ENCODE data around the gene NFIA.

NFIA gene

GRCh38 chr1:61183471-61184039, 101.2 kb downstream of the NFIA start:
- no peak for DNase-seq (ENCODE audit: low read depth, low spot score)
- no peak overlapping the region for H3K9ac ChIP-seq (ENCODE audit: insufficient read length)
- peak overlapping the region; percentile 83 for H3K27ac ChIP-seq
- H3K4me3 ChIP-seq = no peak overlapping the region; the same call in 1 of the 2 replicates
- TF ChIP-seq FOXP2 (optimal IDR thresholded peaks at IDR 0.05; ENCODE audit: control extremely low read depth, extremely low read length, insufficient read depth) = no peak
- no peaks in the 10 kb centered on the region for H3K9me3 ChIP-seq (ENCODE audit: low read depth, low read length)
- no peaks in the 10 kb centered on the region for H3K36me3 ChIP-seq (ENCODE audit: insufficient read depth, low read length)

DNA sequence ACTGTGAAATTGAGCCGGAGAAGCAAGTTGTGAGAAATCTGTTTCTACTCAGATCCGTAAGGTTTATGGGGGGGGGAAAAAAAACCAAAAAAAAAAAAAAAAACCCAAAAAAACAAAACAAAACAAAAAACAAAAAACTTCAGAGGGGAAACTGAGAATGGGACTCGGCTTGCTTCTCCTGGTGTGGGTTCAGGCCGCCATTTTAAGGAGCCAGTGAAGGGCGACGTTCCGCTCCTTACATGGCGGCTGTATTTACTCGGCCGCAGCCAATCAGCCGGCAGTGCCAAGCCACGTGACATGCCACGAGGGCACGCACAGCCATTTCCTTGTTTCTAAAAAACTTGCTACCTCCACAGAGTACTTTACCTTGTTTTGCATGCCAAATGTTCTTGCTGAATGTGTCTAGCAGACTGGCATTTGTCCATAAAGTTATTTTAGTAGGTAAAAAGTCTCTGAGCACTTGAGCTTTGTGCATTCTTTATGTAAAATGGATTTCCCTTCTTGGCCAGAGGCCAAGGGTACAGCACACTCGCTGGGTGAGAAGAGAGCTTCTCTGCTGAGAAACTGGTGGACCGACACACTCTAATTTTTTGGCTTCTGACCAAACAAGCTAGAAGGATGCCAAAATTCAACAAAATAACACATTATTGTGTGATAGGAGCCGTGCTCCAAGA, 101.8 kb downstream of the NFIA start:
- Histone ChIP-seq H3K9me3 (ENCODE audit: low read depth, low read length) (no peaks in the 10 kb centered on the region), H3K36me3 (ENCODE audit: insufficient read depth, low read length) (no peaks in the 10 kb centered on the region), H3K9ac (ENCODE audit: insufficient read length) (peak overlapping the region; percentile 46), H3K4me3 (peak overlapping the region; percentile 70), H3K27ac (peak overlapping the region; percentile 83)
- DNase-seq (ENCODE audit: low read depth, low spot score) = peak; percentile 59
- TF ChIP-seq POLR2AphosphoS5 (IDR thresholded peaks at IDR 0.05; ENCODE audit: borderline replicate concordance, low read depth, low read length) (no peak), EZH2 (IDR thresholded peaks at IDR 0.05) (no peak), FOXP2 (optimal IDR thresholded peaks at IDR 0.05; ENCODE audit: control extremely low read depth, extremely low read length, insufficient read depth) (no peak)

GRCh38 chr1:61184714-61185106, 102.3 kb downstream of the NFIA start:
- Histone ChIP-seq H3K9me3 (ENCODE audit: low read depth, low read length) (no peaks in the 10 kb centered on the region), H3K9ac (ENCODE audit: insufficient read length) (peak overlapping the region; percentile 46), H3K36me3 (ENCODE audit: insufficient read depth, low read length) (no peaks in the 10 kb centered on the region), H3K27ac (peak overlapping the region; percentile 83), H3K4me3 (peak overlapping the region; percentile 70)
- TF ChIP-seq POLR2AphosphoS5 (IDR thresholded peaks at IDR 0.05; ENCODE audit: borderline replicate concordance, low read depth, low read length) (no peak), EZH2 (IDR thresholded peaks at IDR 0.05) (no peak), FOXP2 (optimal IDR thresholded peaks at IDR 0.05; ENCODE audit: control extremely low read depth, extremely low read length, insufficient read depth) (no peak)
- DNase-seq (ENCODE audit: low read depth, low spot score) = no peak

DNA sequence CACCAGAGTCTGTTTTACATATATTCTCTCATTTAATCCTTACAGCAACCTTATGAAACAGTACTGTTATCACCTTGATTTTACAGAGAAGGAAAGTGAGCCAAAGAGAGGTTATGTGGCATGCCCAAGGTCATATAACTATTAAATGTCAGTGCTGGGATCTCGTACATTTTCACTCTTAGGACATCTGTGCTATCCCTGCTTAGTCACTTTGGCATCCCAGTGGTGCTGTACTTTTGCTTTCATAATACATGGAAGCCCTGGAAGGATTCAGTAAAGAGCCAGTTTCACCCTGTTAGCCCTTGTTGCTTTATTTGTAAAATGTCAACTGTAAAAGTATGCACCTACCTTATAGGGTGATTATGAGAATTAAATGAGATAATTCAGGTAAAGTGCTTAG, 104.4 kb downstream of the NFIA start:
- Histone ChIP-seq H3K4me3 (no peak overlapping the region), H3K36me3 (ENCODE audit: insufficient read depth, low read length) (no peaks in the 10 kb centered on the region), H3K27ac (no peak overlapping the region), H3K9ac (ENCODE audit: insufficient read length) (no peak overlapping the region), H3K9me3 (ENCODE audit: low read depth, low read length) (no peaks in the 10 kb centered on the region)
- TF ChIP-seq EZH2 (IDR thresholded peaks at IDR 0.05) (no peak), FOXP2 (optimal IDR thresholded peaks at IDR 0.05; ENCODE audit: control extremely low read depth, extremely low read length, insufficient read depth) (no peak), POLR2AphosphoS5 (IDR thresholded peaks at IDR 0.05; ENCODE audit: borderline replicate concordance, low read depth, low read length) (no peak)
- no peak for DNase-seq (ENCODE audit: low read depth, low spot score)

- no peak overlapping the region for H3K4me3 ChIP-seq
- no peak overlapping the region for H3K9ac ChIP-seq (ENCODE audit: insufficient read length)
- TF ChIP-seq EZH2 (IDR thresholded peaks at IDR 0.05) (no peak), POLR2AphosphoS5 (IDR thresholded peaks at IDR 0.05; ENCODE audit: borderline replicate concordance, low read depth, low read length) (no peak)
- H3K9me3 ChIP-seq (ENCODE audit: low read depth, low read length) = no peaks in the 10 kb centered on the region
- DNase-seq (ENCODE audit: low read depth, low spot score) = no peak
- H3K36me3 ChIP-seq (ENCODE audit: insufficient read depth, low read length) = no peaks in the 10 kb centered on the region
- H3K27ac ChIP-seq = no peak overlapping the region
Measured at GRCh38 chr1:61187352-61188086, 105.2 kb downstream of the NFIA start.

DNA sequence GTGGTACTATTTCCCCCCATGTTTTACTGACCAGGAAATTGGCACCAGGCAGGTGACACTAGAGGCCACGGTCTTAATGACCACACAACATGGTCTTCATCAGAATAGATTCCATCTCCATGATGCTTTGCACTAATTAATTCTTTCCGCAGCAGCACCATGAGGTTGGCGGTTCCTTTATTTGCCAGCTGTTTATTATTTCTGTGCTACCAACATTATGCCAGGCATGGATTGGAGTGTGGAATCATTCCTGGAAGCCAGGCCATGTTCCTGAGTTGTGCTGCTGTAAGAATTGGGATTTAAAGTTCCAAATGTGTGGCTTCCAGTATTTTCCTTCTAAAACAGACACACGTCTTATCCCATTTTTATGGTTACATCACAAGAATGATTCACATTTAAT, 107.8 kb downstream of the NFIA start:
- no peaks in the 10 kb centered on the region for H3K36me3 ChIP-seq (ENCODE audit: insufficient read depth, low read length)
- no peak for DNase-seq (ENCODE audit: low read depth, low spot score)
- peak overlapping the region; percentile 72 for H3K27ac ChIP-seq
- TF ChIP-seq FOXP2 (optimal IDR thresholded peaks at IDR 0.05; ENCODE audit: control extremely low read depth, extremely low read length, insufficient read depth) (no peak), POLR2AphosphoS5 (IDR thresholded peaks at IDR 0.05; ENCODE audit: borderline replicate concordance, low read depth, low read length) (no peak), EZH2 (IDR thresholded peaks at IDR 0.05) (no peak)
- no peak overlapping the region for H3K9ac ChIP-seq (ENCODE audit: insufficient read length)
- H3K9me3 ChIP-seq (ENCODE audit: low read depth, low read length) = no peaks in the 10 kb centered on the region
- no peak overlapping the region for H3K4me3 ChIP-seq

- Histone ChIP-seq H3K4me3 (no peak overlapping the region), H3K36me3 (ENCODE audit: insufficient read depth, low read length) (no peaks in the 10 kb centered on the region), H3K9ac (ENCODE audit: insufficient read length) (no peak overlapping the region), H3K9me3 (ENCODE audit: low read depth, low read length) (no peaks in the 10 kb centered on the region), H3K27ac (peak overlapping the region; percentile 72)
- TF ChIP-seq EZH2 (IDR thresholded peaks at IDR 0.05) = no peak
- TF ChIP-seq POLR2AphosphoS5 (IDR thresholded peaks at IDR 0.05; ENCODE audit: borderline replicate concordance, low read depth, low read length) = no peak
- TF ChIP-seq FOXP2 (optimal IDR thresholded peaks at IDR 0.05; ENCODE audit: control extremely low read depth, extremely low read length, insufficient read depth) = no peak
- no peak for DNase-seq (ENCODE audit: low read depth, low spot score)
Measured at GRCh38 chr1:61190618-61191432, 108.5 kb downstream of the NFIA start.

- DNase-seq (ENCODE audit: low read depth, low spot score) = no peak
- Histone ChIP-seq H3K27ac (peak overlapping the region; percentile 72), H3K36me3 (ENCODE audit: insufficient read depth, low read length) (no peaks in the 10 kb centered on the region), H3K4me3 (no peak overlapping the region), H3K9ac (ENCODE audit: insufficient read length) (no peak overlapping the region), H3K9me3 (ENCODE audit: low read depth, low read length) (no peaks in the 10 kb centered on the region)
- TF ChIP-seq POLR2AphosphoS5 (IDR thresholded peaks at IDR 0.05; ENCODE audit: borderline replicate concordance, low read depth, low read length) = no peak
- TF ChIP-seq FOXP2 (optimal IDR thresholded peaks at IDR 0.05; ENCODE audit: control extremely low read depth, extremely low read length, insufficient read depth) = no peak
Measured at GRCh38 chr1:61191433-61191720, 109.0 kb downstream of the NFIA start.
